VCaP (cell line): ENCODE measurements around the gene GPR87.

Experiments
- H3K27ac ChIP-seq: fragments of 450-650 bp; 2 replicates; pipeline ENCODE4 v1.5.1; 2017
- CTCF ChIP-seq: fragments of 450-650 bp; conservative IDR thresholded peaks from 2 replicates; pipeline ENCODE4 v1.5.1; 2017; ENCODE audit warnings: mild to moderate bottlenecking, moderate library complexity

Gene GPR87

GRCh38 chr3:151328298-151328995, 11.8 kb upstream of the GPR87 start:
- no peak for TF ChIP-seq CTCF
- H3K27ac ChIP-seq = no peak overlapping the region

- peak; percentile 82 for TF ChIP-seq CTCF
- no peak overlapping the region for H3K27ac ChIP-seq
These were observed 11.1 kb upstream of the GPR87 start for GRCh38 chr3:151327571-151328198.

- no peak overlapping the region for H3K27ac ChIP-seq
- no peak for TF ChIP-seq CTCF
These were observed 5.9 kb upstream of the GPR87 start for GRCh38 chr3:151322511-151322910.

GRCh38 chr3:151321526-151321925, 4.9 kb upstream of the GPR87 start:
- H3K27ac ChIP-seq = no peak overlapping the region
- TF ChIP-seq CTCF = no peak

- H3K27ac ChIP-seq = no peak overlapping the region
- TF ChIP-seq CTCF = no peak
These were observed 3.5 kb upstream of the GPR87 start for GRCh38 chr3:151320131-151320530.

GRCh38 chr3:151319628-151320027, 3.0 kb upstream of the GPR87 start:
- no peak for TF ChIP-seq CTCF
- H3K27ac ChIP-seq = no peak overlapping the region

- TF ChIP-seq CTCF = no peak
- H3K27ac ChIP-seq = no peak overlapping the region
These were observed 2.4 kb upstream of the GPR87 start for GRCh38 chr3:151318991-151319390.
